Bronchial epithelial cell (primary cell): ENCODE results near the gene SETD3. TPM values are rescaled to one million over a fixed set of nuclear protein-coding genes. Genes with fewer than 3 reads are reported as not detected.

Experiments used
- DNase-seq: peaks from one replicate; pipeline ENCODE4 v3.0.0-alpha.2; 2010; ENCODE audit warnings: low read depth
- FAIRE-seq: peaks from 2 replicates; lab custom pipeline; 2011; peaks lifted over from hg19 to GRCh38; lab: Jason Lieb, UNC
- H3K27me3 ChIP-seq: 2 replicates; pipeline ENCODE4 v1.5.1; 2011; ENCODE audit warnings: low read length; ENCODE audit not compliant: control insufficient read depth, insufficient read depth
- H3K36me3 ChIP-seq: 2 replicates; pipeline ENCODE4 v1.5.1; 2011; ENCODE audit warnings: low read length; ENCODE audit not compliant: control insufficient read depth, insufficient read depth
- H3K4me3 ChIP-seq: 2 replicates; pipeline ENCODE4 v1.5.1; 2011; ENCODE audit warnings: mild to moderate bottlenecking, low read depth, low read length, control low read depth
- total RNA-seq: library from RNA; depleted of rRNA; stranded (reverse); fragments of >200 nt; gene quantifications from 2 replicates; pipeline ENCODE4 v1.2.1, GENCODE V29; 2014
- TF ChIP-seq, protein P1 (sequence below): IDR thresholded peaks from 2 replicates; pipeline ENCODE4 v1.5.1; 2011; ENCODE audit warnings: mild to moderate bottlenecking, moderate library complexity, low read length, control low read depth, inconsistent platforms; ENCODE audit not compliant: insufficient read depth, severe bottlenecking

SETD3 gene
- total RNA-seq, 1 donor from 2014 or later = 66.6 TPM

GRCh38 chr14:99524804-99525698 is 44.4 kb upstream of the SETD3 start:
- FAIRE-seq (no peak), DNase-seq (peak; percentile 48)
- TF ChIP-seq, protein P1, sequence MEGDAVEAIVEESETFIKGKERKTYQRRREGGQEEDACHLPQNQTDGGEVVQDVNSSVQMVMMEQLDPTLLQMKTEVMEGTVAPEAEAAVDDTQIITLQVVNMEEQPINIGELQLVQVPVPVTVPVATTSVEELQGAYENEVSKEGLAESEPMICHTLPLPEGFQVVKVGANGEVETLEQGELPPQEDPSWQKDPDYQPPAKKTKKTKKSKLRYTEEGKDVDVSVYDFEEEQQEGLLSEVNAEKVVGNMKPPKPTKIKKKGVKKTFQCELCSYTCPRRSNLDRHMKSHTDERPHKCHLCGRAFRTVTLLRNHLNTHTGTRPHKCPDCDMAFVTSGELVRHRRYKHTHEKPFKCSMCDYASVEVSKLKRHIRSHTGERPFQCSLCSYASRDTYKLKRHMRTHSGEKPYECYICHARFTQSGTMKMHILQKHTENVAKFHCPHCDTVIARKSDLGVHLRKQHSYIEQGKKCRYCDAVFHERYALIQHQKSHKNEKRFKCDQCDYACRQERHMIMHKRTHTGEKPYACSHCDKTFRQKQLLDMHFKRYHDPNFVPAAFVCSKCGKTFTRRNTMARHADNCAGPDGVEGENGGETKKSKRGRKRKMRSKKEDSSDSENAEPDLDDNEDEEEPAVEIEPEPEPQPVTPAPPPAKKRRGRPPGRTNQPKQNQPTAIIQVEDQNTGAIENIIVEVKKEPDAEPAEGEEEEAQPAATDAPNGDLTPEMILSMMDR = peak; percentile 48

DNA sequence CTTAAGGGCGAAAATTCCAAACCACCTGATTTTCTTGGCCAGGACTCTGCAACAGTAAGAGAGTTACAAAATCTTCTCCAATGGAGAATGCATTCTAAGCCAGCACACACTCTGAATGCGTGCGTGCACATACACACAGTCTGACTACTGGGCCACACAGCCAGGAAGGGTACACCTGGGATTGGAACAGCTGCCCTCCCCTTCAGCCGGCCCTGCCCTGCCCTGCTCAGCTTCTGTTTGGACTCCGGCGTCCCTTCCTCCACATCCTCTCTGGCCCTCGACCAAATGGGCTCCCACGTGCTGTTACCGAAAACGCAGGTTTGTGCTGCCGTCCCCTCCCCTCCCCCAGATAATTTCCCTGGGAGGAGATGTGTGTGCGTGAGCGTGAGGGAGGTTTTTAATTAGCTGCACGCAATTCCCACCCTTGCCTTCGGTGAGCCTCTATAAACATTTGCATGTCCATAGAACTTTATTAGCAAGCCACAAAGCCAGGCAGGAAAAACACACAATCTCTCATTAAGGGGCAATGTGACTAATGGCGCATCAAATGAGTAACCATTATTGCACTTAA is 43.5 kb upstream of the SETD3 start:
- TF ChIP-seq, protein P1 = no peak
- no peak for DNase-seq
- FAIRE-seq = no peak
- no peaks in the 10 kb centered on the region for H3K27me3 ChIP-seq
- peaks cover 3% of the 10 kb centered on the region for H3K36me3 ChIP-seq
- H3K4me3 ChIP-seq = no peak overlapping the region

More at GRCh38 chr14:99524804-99525698, 44.4 kb upstream of the SETD3 start:
- H3K4me3 ChIP-seq = no peak overlapping the region
- H3K36me3 ChIP-seq = peaks cover 2% of the 10 kb centered on the region
- no peaks in the 10 kb centered on the region for H3K27me3 ChIP-seq

DNA sequence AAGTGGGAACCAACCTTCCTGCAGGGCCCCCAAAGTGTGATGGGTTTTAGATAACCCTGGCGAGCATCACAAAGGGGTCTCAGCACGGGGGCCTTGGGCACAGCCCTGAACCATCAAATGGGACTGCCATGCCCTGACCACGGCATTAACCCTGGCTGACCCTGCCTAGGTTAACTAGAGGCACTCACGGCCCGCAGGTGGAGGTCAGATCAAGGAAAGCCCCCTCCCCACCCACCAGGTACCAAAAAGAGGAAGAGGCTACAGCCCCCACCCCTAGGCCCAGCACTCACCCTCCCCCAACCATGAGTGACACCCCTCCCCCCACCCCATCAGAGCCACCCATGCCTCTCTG is 43.0 kb upstream of the SETD3 start:
- peak; percentile 36 for FAIRE-seq
- H3K4me3 ChIP-seq = no peak overlapping the region

DNA sequence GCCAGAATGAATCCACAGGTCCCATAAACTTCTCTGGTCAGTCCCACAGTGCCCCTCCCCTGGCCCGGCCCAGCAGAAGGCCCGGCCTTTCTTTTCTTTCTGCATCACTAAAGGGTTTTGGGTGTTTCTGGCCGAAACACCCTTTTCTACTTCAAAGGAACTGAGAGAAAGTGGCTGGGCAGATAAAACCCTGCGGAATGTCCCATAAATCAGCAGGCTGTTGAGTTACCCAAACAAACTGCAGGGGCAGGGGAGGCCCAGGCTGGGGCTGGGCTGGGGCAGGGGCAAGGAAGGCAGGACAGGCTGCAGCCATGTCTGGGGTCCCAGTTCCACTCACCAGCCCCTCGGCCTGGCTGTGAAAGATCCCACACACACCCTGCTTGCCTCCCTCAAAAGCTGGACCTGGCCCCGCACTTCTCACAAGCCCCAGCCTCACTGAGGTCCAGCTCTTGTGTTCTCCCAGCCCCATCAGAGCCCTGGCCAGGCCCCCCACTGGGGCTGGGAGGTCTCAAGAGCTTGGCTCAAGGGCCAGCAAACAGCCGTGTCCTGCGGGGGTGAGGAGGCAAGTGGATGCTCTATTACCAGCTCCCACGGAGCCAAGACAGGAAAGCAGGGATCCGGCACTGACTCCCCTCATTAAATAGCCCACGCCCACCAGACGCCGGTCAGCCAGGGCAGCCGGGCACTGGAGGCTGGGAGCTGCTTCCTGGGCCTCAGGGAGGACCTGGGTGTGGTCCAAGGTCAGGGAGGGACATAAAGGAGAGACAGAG is 42.5 kb upstream of the SETD3 start:
- TF ChIP-seq, protein P1 = no peak
- peaks cover 3% of the 10 kb centered on the region for H3K36me3 ChIP-seq
- FAIRE-seq (no peak), DNase-seq (no peak)
- no peak overlapping the region for H3K4me3 ChIP-seq
- H3K27me3 ChIP-seq = no peaks in the 10 kb centered on the region

More for the DNA sequence above, 43.0 kb upstream of the SETD3 start:
- peaks cover 3% of the 10 kb centered on the region for H3K36me3 ChIP-seq
- TF ChIP-seq, protein P1 = no peak
- no peaks in the 10 kb centered on the region for H3K27me3 ChIP-seq
- DNase-seq = no peak

- DNase-seq (peak; percentile 24), FAIRE-seq (no peak)
- Histone ChIP-seq H3K27me3 (no peaks in the 10 kb centered on the region), H3K36me3 (peaks cover 3% of the 10 kb centered on the region), H3K4me3 (no peak overlapping the region)
- TF ChIP-seq, protein P1 = no peak
Measured at GRCh38 chr14:99522457-99522891, 41.8 kb upstream of the SETD3 start.
